Liver (tissue), 9 donors: ENCODE measurements around the gene COL8A2. TPM values are rescaled to one million over a fixed set of nuclear protein-coding genes. Genes with fewer than 3 reads are reported as not detected.

Experiments
- DNase-seq: peaks from one replicate; pipeline ENCODE4 v3.0.0-alpha.2; 2017; ENCODE audit warnings: low spot score
- H3K27ac ChIP-seq, 2 donors: one replicate each; pipeline ENCODE4 v1.7.0; 2013; ENCODE audit warnings: inconsistent platforms in 2 of 2, low read length in 2 of 2, control low read depth in 1 of 2, low read depth in 1 of 2, mild to moderate bottlenecking in 1 of 2
- H3K27me3 ChIP-seq, 4 donors: one replicate each; pipeline versions ENCODE4 v1.6.1 to v1.7.0; 2013; ENCODE audit warnings: low read length in 3 of 4, inconsistent platforms in 1 of 4, mild to moderate bottlenecking in 1 of 4, moderate library complexity in 1 of 4; ENCODE audit not compliant: control insufficient read depth in 4 of 4, insufficient read depth in 4 of 4
- H3K36me3 ChIP-seq, 4 donors: one replicate each; pipeline versions ENCODE4 v1.6.1 to v1.7.0; 2013; ENCODE audit warnings: low read length in 3 of 4, mild to moderate bottlenecking in 3 of 4, low read depth in 1 of 4, moderate library complexity in 1 of 4; ENCODE audit not compliant: control insufficient read depth in 4 of 4, insufficient read depth in 3 of 4
- H3K4me1 ChIP-seq, 4 donors: one replicate each; pipeline versions ENCODE4 v1.6.1 to v1.7.0; 2013; ENCODE audit warnings: low read length in 3 of 4, mild to moderate bottlenecking in 3 of 4, moderate library complexity in 1 of 4; ENCODE audit not compliant: control insufficient read depth in 4 of 4, insufficient read depth in 4 of 4
- H3K4me3 ChIP-seq, 3 donors: one replicate each; pipeline versions ENCODE4 v1.6.1 to v1.7.0; 2013; ENCODE audit warnings: low read length in 3 of 3, control low read depth in 1 of 3, low read depth in 1 of 3, mild to moderate bottlenecking in 1 of 3
- H3K9ac ChIP-seq, 2 donors: one replicate each; pipeline ENCODE4 v1.7.0; 2013; ENCODE audit warnings: low read length in 2 of 2, mild to moderate bottlenecking in 2 of 2, moderate library complexity in 2 of 2, control low read depth in 1 of 2, low read depth in 1 of 2
- H3K9me3 ChIP-seq, 4 donors: one replicate each; pipeline versions ENCODE4 v1.6.1 to v1.7.0; 2013; ENCODE audit warnings: low read length in 3 of 4; ENCODE audit not compliant: control insufficient read depth in 4 of 4
- FOXA1 ChIP-seq: IDR thresholded peaks from 2 replicates; pipeline ENCODE4 v1.6.1; 2016; ENCODE audit warnings: antibody characterized with exemption
- FOXA2 ChIP-seq: IDR thresholded peaks from 2 replicates; pipeline ENCODE4 v1.6.1; 2016; ENCODE audit warnings: antibody characterized with exemption
- GABPA ChIP-seq, 2 donors: IDR thresholded peaks in 1 of 2; conservative IDR thresholded peaks in 1 of 2; 2 replicates each; pipeline ENCODE4 v1.6.1; 2016; ENCODE audit warnings: antibody characterized with exemption in 2 of 2, mild to moderate bottlenecking in 1 of 2, moderate library complexity in 1 of 2
- HNF4A ChIP-seq, 2 donors: conservative IDR thresholded peaks; 2 replicates each; pipeline ENCODE4 v1.6.1; 2016; ENCODE audit warnings: antibody characterized with exemption in 2 of 2, mild to moderate bottlenecking in 2 of 2
- HNF4G ChIP-seq: IDR thresholded peaks from 2 replicates; pipeline ENCODE4 v1.6.1; 2016; ENCODE audit warnings: antibody characterized with exemption
- NR2F2 ChIP-seq: IDR thresholded peaks from 2 replicates; pipeline ENCODE4 v1.6.1; 2016; ENCODE audit warnings: antibody characterized with exemption
- RAD21 ChIP-seq, 2 donors: IDR thresholded peaks; 2 replicates each; pipeline ENCODE4 v1.6.1; 2016; ENCODE audit warnings: antibody characterized with exemption in 2 of 2, mild to moderate bottlenecking in 2 of 2
- RXRA ChIP-seq, 2 donors: IDR thresholded peaks; 2 replicates each; pipeline ENCODE4 v1.6.1; 2017 to 2018; ENCODE audit warnings: antibody characterized with exemption in 2 of 2, mild to moderate bottlenecking in 1 of 2
- WGBS: extraction: QIAGEN DNeasy Blood & Tissue Kit; methylation state at CpG from one replicate; pipeline ENCODE4 v1.1.7; 2013; 5-methylcytosine and 5-hydroxymethylcytosine counted together
- polyA plus RNA-seq, 2 donors: library from polyadenylated mRNA; stranded (reverse) in 1 of 2; unstranded in 1 of 2; fragments of 200-250 nt in 1 of 2; fragments of >200 nt in 1 of 2; fragmentation: Nextera tagmentation in 1 of 2; extraction: Ambion mirVana in 1 of 2; gene quantifications; one replicate each; pipeline versions ENCODE4 v1.2.1 to v1.2.3, GENCODE V29; 2013 to 2015
- total RNA-seq, 2 donors: library from RNA; depleted of rRNA; stranded (reverse); fragments of >200 nt; gene quantifications; one replicate each; pipeline ENCODE4 v1.2.3, GENCODE V29; 2014
- TF ChIP-seq, protein P1 (sequence below): IDR thresholded peaks from 2 replicates; pipeline ENCODE4 v1.6.1; 2016; ENCODE audit warnings: antibody characterized with exemption
- TF ChIP-seq, protein P2 (sequence below): fragments of 150-350 bp; IDR thresholded peaks from 2 replicates; pipeline ENCODE4 v1.5.1; 2017; ENCODE audit warnings: improper control_type of control experiment, low read depth, low read length; ENCODE audit not compliant: missing input control
- TF ChIP-seq, protein P3 (sequence below): IDR thresholded peaks from 2 replicates; pipeline ENCODE4 v1.6.1; 2016; ENCODE audit warnings: antibody characterized with exemption, mild to moderate bottlenecking
- donor health status: healthy.
- donor health status: healthy.
- donor health status: healthy.
- donor health status: healthy.
- donor health status: healthy.

Gene COL8A2
- total and polyA plus RNA-seq, 4 donors = 0.04 to 0.47 (median 0.35) TPM

DNA sequence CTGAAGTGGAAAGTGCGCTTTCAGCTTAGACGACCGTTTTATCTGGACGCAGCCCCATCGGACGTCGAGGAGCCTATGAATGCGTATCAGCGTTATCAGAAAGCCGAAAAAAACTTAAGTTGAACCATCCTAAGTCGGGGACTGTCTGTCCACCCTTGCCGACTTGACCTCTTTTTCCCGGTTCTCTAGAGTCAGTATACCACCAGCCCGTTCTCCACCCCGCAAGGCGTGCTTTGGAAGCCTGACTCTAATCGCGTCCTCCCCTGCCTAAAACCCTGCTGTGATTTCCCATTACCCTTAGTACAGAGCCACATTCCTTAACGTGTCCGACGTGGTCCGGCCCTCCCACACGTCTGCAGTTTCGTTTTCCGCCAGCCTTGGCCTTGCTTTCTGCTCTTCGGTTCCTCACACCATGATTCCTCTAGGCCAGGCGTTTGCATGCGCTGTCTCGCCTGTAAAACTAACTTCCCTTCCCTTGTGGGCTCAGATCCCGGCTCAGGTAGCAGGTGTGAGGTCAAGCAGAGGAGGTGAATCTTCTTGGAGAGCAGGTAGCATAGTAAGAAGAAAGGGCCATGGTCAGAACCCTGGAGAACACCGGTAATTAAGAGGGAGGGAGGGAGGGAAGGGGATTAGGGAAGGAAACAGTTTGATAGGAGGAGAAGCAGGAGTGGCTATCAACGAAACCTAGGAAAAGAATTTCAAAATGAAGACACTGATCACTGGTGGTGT is 35.5 kb downstream of the COL8A2 start:
- WGBS = 9% methylated on average over 32 of the region's 32 CpGs
- Histone ChIP-seq H3K36me3 (peaks cover 7 to 30% (median 23%) of the 10 kb centered on the region in 4 donors), H3K4me1 (peaks cover 6 to 15% (median 11%) of the 10 kb centered on the region in 4 donors)

DNA sequence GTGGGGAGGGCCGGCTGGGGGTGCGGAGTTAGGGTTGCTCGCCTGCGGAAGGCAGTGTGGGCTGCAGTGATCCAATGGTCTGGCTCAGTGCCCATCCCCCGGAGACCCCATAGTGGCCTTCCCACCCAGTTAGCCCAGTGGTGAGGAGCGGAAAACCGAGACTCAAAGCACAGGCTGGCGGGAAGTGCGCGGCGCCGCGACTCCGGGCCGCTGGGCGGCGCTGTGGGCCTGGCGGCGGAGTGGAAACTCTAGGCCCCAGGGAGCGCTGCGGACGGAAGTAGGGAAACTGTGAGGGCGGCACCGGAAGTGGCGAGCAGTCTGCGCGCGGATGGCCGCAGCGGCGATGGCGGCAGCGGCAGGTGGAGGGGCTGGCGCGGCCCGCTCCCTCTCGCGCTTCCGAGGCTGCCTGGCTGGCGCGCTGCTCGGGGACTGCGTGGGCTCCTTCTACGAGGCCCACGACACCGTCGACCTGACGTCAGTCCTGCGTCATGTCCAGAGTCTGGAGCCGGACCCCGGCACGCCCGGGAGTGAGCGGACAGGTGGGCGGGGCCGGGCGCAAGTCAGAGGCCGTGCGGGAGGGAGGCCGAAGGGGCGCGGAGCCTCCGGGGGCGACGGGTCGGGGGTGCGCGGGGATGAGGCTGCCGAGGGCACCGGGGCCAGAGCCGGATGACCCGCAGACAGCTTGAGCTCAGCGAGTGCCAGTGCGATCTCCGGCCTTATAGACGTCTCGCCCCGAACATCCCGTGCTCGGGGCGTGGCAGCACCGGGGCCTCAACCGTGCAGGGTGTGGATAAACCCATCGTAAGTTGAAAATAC is 36.2 kb downstream of the COL8A2 start, which contains the start of gene ADPRS:
TSS of gene ADPRS (plus strand) at position 316 of the 816 bp plus-strand sequence. CDS start at position 329, 13 bp downstream.
- no peaks in the 10 kb centered on the region for H3K9me3 ChIP-seq
- peak within 1 kb of the TSS; percentile 79 to 87 for H3K27ac ChIP-seq
- peaks cover 8 to 15% (median 11%) of the 10 kb centered on the region in 4 donors for H3K4me1 ChIP-seq
- H3K36me3 ChIP-seq = peaks cover 3 to 22% (median 20%) of the 10 kb centered on the region in 4 donors
- H3K27me3 ChIP-seq = no peaks in the 10 kb centered on the region
- H3K4me3 ChIP-seq = peak within 1 kb of the TSS; percentile 79 to 95 (median 86)
- peak within 1 kb of the TSS; percentile 45 to 67 for H3K9ac ChIP-seq
- peak; percentile 91 for DNase-seq
- 1% methylated on average over 84 of the region's 84 CpGs for WGBS
- no peak for TF ChIP-seq RXRA (IDR thresholded peaks at IDR 0.05)
- peak in 1 of 2 donors; percentile 72 for TF ChIP-seq RAD21 (IDR thresholded peaks at IDR 0.05)
- TF ChIP-seq, protein P1, sequence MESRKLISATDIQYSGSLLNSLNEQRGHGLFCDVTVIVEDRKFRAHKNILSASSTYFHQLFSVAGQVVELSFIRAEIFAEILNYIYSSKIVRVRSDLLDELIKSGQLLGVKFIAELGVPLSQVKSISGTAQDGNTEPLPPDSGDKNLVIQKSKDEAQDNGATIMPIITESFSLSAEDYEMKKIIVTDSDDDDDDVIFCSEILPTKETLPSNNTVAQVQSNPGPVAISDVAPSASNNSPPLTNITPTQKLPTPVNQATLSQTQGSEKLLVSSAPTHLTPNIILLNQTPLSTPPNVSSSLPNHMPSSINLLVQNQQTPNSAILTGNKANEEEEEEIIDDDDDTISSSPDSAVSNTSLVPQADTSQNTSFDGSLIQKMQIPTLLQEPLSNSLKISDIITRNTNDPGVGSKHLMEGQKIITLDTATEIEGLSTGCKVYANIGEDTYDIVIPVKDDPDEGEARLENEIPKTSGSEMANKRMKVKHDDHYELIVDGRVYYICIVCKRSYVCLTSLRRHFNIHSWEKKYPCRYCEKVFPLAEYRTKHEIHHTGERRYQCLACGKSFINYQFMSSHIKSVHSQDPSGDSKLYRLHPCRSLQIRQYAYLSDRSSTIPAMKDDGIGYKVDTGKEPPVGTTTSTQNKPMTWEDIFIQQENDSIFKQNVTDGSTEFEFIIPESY = no peak
- peak; percentile 44 for TF ChIP-seq FOXA1
- no peak for TF ChIP-seq FOXA2
- TF ChIP-seq HNF4A (conservative IDR thresholded peaks at IDR 0.05) = no peak
- TF ChIP-seq GABPA (IDR thresholded peaks at IDR 0.05 in 1 of 2, conservative IDR thresholded peaks at IDR 0.05 in 1 of 2) = peak; percentile 83 to 95
- TF ChIP-seq NR2F2 = no peak
- TF ChIP-seq HNF4G = no peak

More for the DNA sequence above, 35.5 kb downstream of the COL8A2 start:
- peak overlapping the region; percentile 45 to 67 for H3K9ac ChIP-seq
- H3K9me3 ChIP-seq = no peaks in the 10 kb centered on the region
- H3K27ac ChIP-seq = peak overlapping the region; percentile 79 to 87
- no peaks in the 10 kb centered on the region for H3K27me3 ChIP-seq
- no peak for DNase-seq
- TF ChIP-seq RXRA (IDR thresholded peaks at IDR 0.05) (no peak), FOXA1 (no peak), NR2F2 (no peak), FOXA2 (no peak)
- TF ChIP-seq, protein P1 = no peak
- TF ChIP-seq, protein P2, sequence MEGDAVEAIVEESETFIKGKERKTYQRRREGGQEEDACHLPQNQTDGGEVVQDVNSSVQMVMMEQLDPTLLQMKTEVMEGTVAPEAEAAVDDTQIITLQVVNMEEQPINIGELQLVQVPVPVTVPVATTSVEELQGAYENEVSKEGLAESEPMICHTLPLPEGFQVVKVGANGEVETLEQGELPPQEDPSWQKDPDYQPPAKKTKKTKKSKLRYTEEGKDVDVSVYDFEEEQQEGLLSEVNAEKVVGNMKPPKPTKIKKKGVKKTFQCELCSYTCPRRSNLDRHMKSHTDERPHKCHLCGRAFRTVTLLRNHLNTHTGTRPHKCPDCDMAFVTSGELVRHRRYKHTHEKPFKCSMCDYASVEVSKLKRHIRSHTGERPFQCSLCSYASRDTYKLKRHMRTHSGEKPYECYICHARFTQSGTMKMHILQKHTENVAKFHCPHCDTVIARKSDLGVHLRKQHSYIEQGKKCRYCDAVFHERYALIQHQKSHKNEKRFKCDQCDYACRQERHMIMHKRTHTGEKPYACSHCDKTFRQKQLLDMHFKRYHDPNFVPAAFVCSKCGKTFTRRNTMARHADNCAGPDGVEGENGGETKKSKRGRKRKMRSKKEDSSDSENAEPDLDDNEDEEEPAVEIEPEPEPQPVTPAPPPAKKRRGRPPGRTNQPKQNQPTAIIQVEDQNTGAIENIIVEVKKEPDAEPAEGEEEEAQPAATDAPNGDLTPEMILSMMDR = no peak
- TF ChIP-seq, protein P3, sequence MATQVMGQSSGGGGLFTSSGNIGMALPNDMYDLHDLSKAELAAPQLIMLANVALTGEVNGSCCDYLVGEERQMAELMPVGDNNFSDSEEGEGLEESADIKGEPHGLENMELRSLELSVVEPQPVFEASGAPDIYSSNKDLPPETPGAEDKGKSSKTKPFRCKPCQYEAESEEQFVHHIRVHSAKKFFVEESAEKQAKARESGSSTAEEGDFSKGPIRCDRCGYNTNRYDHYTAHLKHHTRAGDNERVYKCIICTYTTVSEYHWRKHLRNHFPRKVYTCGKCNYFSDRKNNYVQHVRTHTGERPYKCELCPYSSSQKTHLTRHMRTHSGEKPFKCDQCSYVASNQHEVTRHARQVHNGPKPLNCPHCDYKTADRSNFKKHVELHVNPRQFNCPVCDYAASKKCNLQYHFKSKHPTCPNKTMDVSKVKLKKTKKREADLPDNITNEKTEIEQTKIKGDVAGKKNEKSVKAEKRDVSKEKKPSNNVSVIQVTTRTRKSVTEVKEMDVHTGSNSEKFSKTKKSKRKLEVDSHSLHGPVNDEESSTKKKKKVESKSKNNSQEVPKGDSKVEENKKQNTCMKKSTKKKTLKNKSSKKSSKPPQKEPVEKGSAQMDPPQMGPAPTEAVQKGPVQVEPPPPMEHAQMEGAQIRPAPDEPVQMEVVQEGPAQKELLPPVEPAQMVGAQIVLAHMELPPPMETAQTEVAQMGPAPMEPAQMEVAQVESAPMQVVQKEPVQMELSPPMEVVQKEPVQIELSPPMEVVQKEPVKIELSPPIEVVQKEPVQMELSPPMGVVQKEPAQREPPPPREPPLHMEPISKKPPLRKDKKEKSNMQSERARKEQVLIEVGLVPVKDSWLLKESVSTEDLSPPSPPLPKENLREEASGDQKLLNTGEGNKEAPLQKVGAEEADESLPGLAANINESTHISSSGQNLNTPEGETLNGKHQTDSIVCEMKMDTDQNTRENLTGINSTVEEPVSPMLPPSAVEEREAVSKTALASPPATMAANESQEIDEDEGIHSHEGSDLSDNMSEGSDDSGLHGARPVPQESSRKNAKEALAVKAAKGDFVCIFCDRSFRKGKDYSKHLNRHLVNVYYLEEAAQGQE = no peak
- peak overlapping the region; percentile 79 to 95 (median 86) for H3K4me3 ChIP-seq
